IMR-90 (cell line): Measurements from ENCODE around the gene SPTBN5. TPM values are rescaled to one million over a fixed set of nuclear protein-coding genes. Genes with fewer than 3 reads are reported as not detected.

Source experiments
- ATAC-seq: fragments of 200-7000 bp; cut with Tn5 transposase; 2 replicates; pipeline ENCODE4 v1.9.1; 2020; ENCODE audit warnings: low read depth, mild to moderate bottlenecking, moderate library complexity
- BruUV-seq: library from RNA; stranded (reverse); fragments of 400-500 nt; replicated peaks from 2 replicates; lab custom pipeline; 2021; lab: Mats Ljungman, UMichigan
- CTCF ChIA-PET: fragments of 300-600 bp; formaldehyde crosslinking; extraction: SDS; loops from one replicate; lab custom pipeline; 2021; ENCODE audit warnings: antibody characterized with exemption; lab: Yijun Ruan, JAX
- POLR2A ChIA-PET: fragments of 300-600 bp; sonication (Branson Sonifier 250); formaldehyde crosslinking; loops from one replicate; lab custom pipeline; 2022; ENCODE audit warnings: antibody characterized with exemption; ENCODE audit not compliant: unreplicated experiment; lab: Charles Lee
- DNase-seq: peaks from one replicate; pipeline ENCODE4 v3.0.0; 2013
- H2AFZ ChIP-seq: replicated peaks from 2 replicates; pipeline ENCODE3; 2013; ENCODE audit warnings: low read length, mild to moderate bottlenecking; ENCODE audit not compliant: poor library complexity
- H2AK5ac ChIP-seq: 2 replicates; pipeline ENCODE4 v1.6.1; 2013; ENCODE audit warnings: low read depth, low read length, inconsistent platforms
- H2AK9ac ChIP-seq: replicated peaks from 2 replicates; pipeline ENCODE3; 2013; ENCODE audit warnings: mild to moderate bottlenecking, low read depth, low read length, moderate library complexity; ENCODE audit not compliant: poor library complexity
- H2BK120ac ChIP-seq: 2 replicates; pipeline ENCODE4 v1.6.1; 2013; ENCODE audit warnings: low read depth, low read length, inconsistent platforms
- H2BK15ac ChIP-seq: 3 replicates; pipeline ENCODE4 v1.6.1; 2013; ENCODE audit warnings: low read depth, low read length, inconsistent platforms
- H2BK20ac ChIP-seq: 2 replicates; pipeline ENCODE4 v1.6.1; 2013; ENCODE audit warnings: low read depth, mild to moderate bottlenecking, inconsistent platforms, low read length, moderate library complexity
- H2BK5ac ChIP-seq: 2 replicates; pipeline ENCODE4 v1.6.1; 2013; ENCODE audit warnings: mild to moderate bottlenecking, low read depth, low read length, inconsistent platforms; ENCODE audit not compliant: poor library complexity, severe bottlenecking
- H3K14ac ChIP-seq: replicated peaks from 2 replicates; pipeline ENCODE4 v1.6.1; 2013; ENCODE audit warnings: low read depth, low read length, inconsistent platforms
- H3K18ac ChIP-seq: 2 replicates; pipeline ENCODE4 v1.6.1; 2013; ENCODE audit warnings: low read depth, low read length, control low read depth
- H3K23ac ChIP-seq: 2 replicates; pipeline ENCODE4 v1.6.1; 2013; ENCODE audit warnings: low read depth, low read length, inconsistent platforms
- H3K27ac ChIP-seq: 2 replicates; pipeline ENCODE4 v1.5.1; 2013; ENCODE audit warnings: mild to moderate bottlenecking, control low read depth, low read length; ENCODE audit not compliant: insufficient read depth
- H3K27me3 ChIP-seq: 2 replicates; pipeline ENCODE4 v1.6.1; 2013; ENCODE audit warnings: low read length; ENCODE audit not compliant: control insufficient read depth, insufficient read depth
- H3K36me3 ChIP-seq: 2 replicates; pipeline ENCODE4 v1.6.1; 2013; ENCODE audit warnings: low read length, mixed read lengths; ENCODE audit not compliant: control insufficient read depth, insufficient read depth
- H3K4ac ChIP-seq: 2 replicates; pipeline ENCODE4 v1.6.1; 2013; ENCODE audit warnings: low read depth, low read length, inconsistent platforms
- H3K4me1 ChIP-seq: 2 replicates; pipeline ENCODE4 v1.6.1; 2013; ENCODE audit warnings: low read length, mixed read lengths; ENCODE audit not compliant: control insufficient read depth, insufficient read depth
- H3K4me2 ChIP-seq: 2 replicates; pipeline ENCODE4 v1.6.1; 2013; ENCODE audit warnings: low read depth, mild to moderate bottlenecking, control low read depth, low read length, moderate library complexity
- H3K4me3 ChIP-seq: 2 replicates; pipeline ENCODE4 v1.5.1; 2013; ENCODE audit warnings: low read depth, mild to moderate bottlenecking, control low read depth, low read length, moderate library complexity; ENCODE audit not compliant: insufficient read depth
- H3K56ac ChIP-seq: 2 replicates; pipeline ENCODE4 v1.6.1; 2013; ENCODE audit warnings: low read length, inconsistent platforms; ENCODE audit not compliant: insufficient read depth; ENCODE audit errors: extremely low read depth
- H3K79me1 ChIP-seq, 2 experiments: 2 replicates each; pipeline ENCODE4 v1.6.1; 2013; ENCODE audit warnings: low read length in 2 of 2, inconsistent platforms in 1 of 2, low read depth in 1 of 2
- H3K9ac ChIP-seq: 2 replicates; pipeline ENCODE4 v1.6.1; 2013; ENCODE audit warnings: low read depth, low read length, control low read depth
- H3K9me1 ChIP-seq: 2 replicates; pipeline ENCODE4 v1.6.1; 2013; ENCODE audit warnings: low read length, inconsistent platforms; ENCODE audit not compliant: insufficient read depth
- H3K9me3 ChIP-seq: 2 replicates; pipeline ENCODE4 v1.6.1; 2013; ENCODE audit warnings: low read length; ENCODE audit not compliant: control insufficient read depth, insufficient read depth
- H4K20me1 ChIP-seq: 2 replicates; pipeline ENCODE4 v1.6.1; 2013; ENCODE audit warnings: low read length, inconsistent platforms; ENCODE audit not compliant: insufficient read depth
- H4K5ac ChIP-seq: 2 replicates; pipeline ENCODE4 v1.6.1; 2013; ENCODE audit warnings: mild to moderate bottlenecking, low read depth, low read length, control low read depth
- H4K8ac ChIP-seq, 2 experiments: 2 replicates each; pipeline ENCODE4 v1.6.1; 2013; ENCODE audit warnings: low read depth in 2 of 2, low read length in 2 of 2, control low read depth in 1 of 2, inconsistent platforms in 1 of 2
- H4K91ac ChIP-seq: 2 replicates; pipeline ENCODE4 v1.6.1; 2013; ENCODE audit warnings: low read depth, low read length, inconsistent platforms; ENCODE audit not compliant: insufficient read depth
- BHLHE40 ChIP-seq: fragments of 150-350 bp; IDR thresholded peaks from 2 replicates; pipeline ENCODE4 v1.6.1; 2016; ENCODE audit warnings: mild to moderate bottlenecking, low read depth, low read length
- CEBPB ChIP-seq: IDR thresholded peaks from 2 replicates; pipeline ENCODE4 v1.6.1; 2012; ENCODE audit warnings: low read depth, low read length, improper control_type of control experiment
- CHD1 ChIP-seq: IDR thresholded peaks from 2 replicates; pipeline ENCODE4 v1.6.1; 2012; ENCODE audit warnings: low read depth, low read length, improper control_type of control experiment
- CTCF ChIP-seq: conservative IDR thresholded peaks from 2 replicates; pipeline ENCODE4 v1.5.1; 2012; ENCODE audit warnings: mild to moderate bottlenecking, low read depth, low read length, improper control_type of control experiment
- FOS ChIP-seq: fragments of 150-350 bp; IDR thresholded peaks from 2 replicates; pipeline ENCODE4 v1.6.1; 2016; ENCODE audit warnings: low read depth, low read length
- MAFK ChIP-seq: IDR thresholded peaks from 2 replicates; pipeline ENCODE4 v1.6.1; 2012; ENCODE audit warnings: low read depth, low read length, improper control_type of control experiment
- MAZ ChIP-seq: IDR thresholded peaks from 2 replicates; pipeline ENCODE4 v1.6.1; 2012; ENCODE audit warnings: low read depth, mild to moderate bottlenecking, low read length, improper control_type of control experiment, moderate library complexity, borderline replicate concordance
- MXI1 ChIP-seq: IDR thresholded peaks from 2 replicates; pipeline ENCODE4 v1.6.1; 2012; ENCODE audit warnings: low read depth, mild to moderate bottlenecking, low read length, moderate library complexity, borderline replicate concordance
- NFE2L2 ChIP-seq: fragments of 150-350 bp; IDR thresholded peaks from 2 replicates; pipeline ENCODE4 v1.6.1; 2016; ENCODE audit warnings: low read depth, mild to moderate bottlenecking, low read length
- POLR2A ChIP-seq: IDR thresholded peaks from 2 replicates; pipeline ENCODE4 v1.6.1; 2012; ENCODE audit warnings: mild to moderate bottlenecking, low read depth, low read length
- RAD21 ChIP-seq: IDR thresholded peaks from 2 replicates; pipeline ENCODE4 v1.6.1; 2012; ENCODE audit warnings: low read length, improper control_type of control experiment
- RCOR1 ChIP-seq: IDR thresholded peaks from 2 replicates; pipeline ENCODE4 v1.6.1; 2012; ENCODE audit warnings: mild to moderate bottlenecking, low read length, improper control_type of control experiment; ENCODE audit not compliant: insufficient replicate concordance
- RFX5 ChIP-seq: IDR thresholded peaks from 2 replicates; pipeline ENCODE4 v1.8.0; 2012; ENCODE audit warnings: low read depth, mild to moderate bottlenecking, low read length, moderate library complexity
- SMC3 ChIP-seq: fragments of 150-350 bp; IDR thresholded peaks from 2 replicates; pipeline ENCODE4 v1.6.1; 2016; ENCODE audit warnings: low read depth, mild to moderate bottlenecking, antibody characterized with exemption, low read length, moderate library complexity
- WGBS, 2 experiments: methylation state at CpG; one replicate each; pipeline versions ENCODE4 v1.1.5 to v1.1.7; 2013; ENCODE audit warnings: missing lambda C conversion rate in 2 of 2; ENCODE audit not compliant: insufficient read length in 1 of 2; ENCODE audit errors: extremely low coverage in 2 of 2; 5-methylcytosine and 5-hydroxymethylcytosine counted together
- dilution Hi-C: fragments of 300-500 bp; cut with HindIII; formaldehyde crosslinking; loops from one replicate; pipeline ENCODE4 v1.14.3; 2018; ENCODE audit warnings: low sequenced_read_pairs; ENCODE audit not compliant: unreplicated experiment
- in situ Hi-C: fragments of 300-500 bp; cut with MboI; formaldehyde crosslinking; loops from 3 replicates; pipeline ENCODE4 v1.14.3; 2019; ENCODE audit warnings: low sequenced_read_pairs, inconsistent platforms, mixed read lengths
- intact Hi-C: fragments of 100-400 bp; cut with micrococcal nuclease; formaldehyde crosslinking; loops from 2 replicates; pipeline ENCODE4 v1.10.0; 2022
- polyA plus RNA-seq, 3 experiments: library from polyadenylated mRNA; depleted of rRNA; stranded (reverse); fragments of >200 nt; gene quantifications; 2 replicates each; pipeline ENCODE4 v1.2.3, GENCODE V29; 2012; ENCODE audit warnings: low replicate concordance in 1 of 3
- total RNA-seq: library from RNA; depleted of rRNA; stranded (reverse); fragments of >200 nt; gene quantifications from 2 replicates; pipeline ENCODE4 v1.2.3, GENCODE V29; 2012
- TF ChIP-seq, protein P1 (sequence below): fragments of 150-350 bp; IDR thresholded peaks from 2 replicates; pipeline ENCODE4 v1.6.1; 2016; ENCODE audit warnings: low read depth, mild to moderate bottlenecking, low read length, moderate library complexity, borderline replicate concordance
- TF ChIP-seq, protein P2 (sequence below): fragments of 150-350 bp; IDR thresholded peaks from 2 replicates; pipeline ENCODE4 v1.6.1; 2017; ENCODE audit warnings: mild to moderate bottlenecking, antibody characterized with exemption, low read length, low read depth

SPTBN5 gene
- total and polyA plus RNA-seq, 2 of the 4 experiments (the other 2 are of a cell fraction): under 0.01 to 0.38 TPM

- ChIA-PET POLR2A (no interaction called here), CTCF (no interaction called here)
Measured at GRCh38 chr15:41844814-41845213, 49.0 kb downstream of the SPTBN5 start.

More at GRCh38 chr15:41844814-41845213, 49.0 kb downstream of the SPTBN5 start:
- no peak overlapping the region for H3K56ac ChIP-seq
- intact Hi-C loops (no loop called here), in situ Hi-C loops (no loop called here), dilution Hi-C loops (no loop called here)
- H3K23ac ChIP-seq: no peak overlapping the region
- H3K9me1 ChIP-seq: no peaks in the 10 kb centered on the region
- H2AFZ ChIP-seq: no peak overlapping the region
- H3K4me1 ChIP-seq: no peaks in the 10 kb centered on the region; the same call in 1 of the 2 replicates
- no peak overlapping the region for H2AK9ac ChIP-seq
- no peak overlapping the region for H3K14ac ChIP-seq
- no peak overlapping the region for H3K4ac ChIP-seq
- no peaks in the 10 kb centered on the region for H3K27me3 ChIP-seq
- H2BK120ac ChIP-seq: no peak overlapping the region
- no peaks in the 10 kb centered on the region for H3K79me1 ChIP-seq
- no peaks in the 10 kb centered on the region for H3K9me3 ChIP-seq
- no peak overlapping the region for H2AK5ac ChIP-seq
- H3K36me3 ChIP-seq: peaks cover 20% of the 10 kb centered on the region
- no peaks in the 10 kb centered on the region for H4K20me1 ChIP-seq
- H4K5ac ChIP-seq: no peak overlapping the region
- H4K8ac ChIP-seq: no peak overlapping the region
- no peak overlapping the region for H3K4me3 ChIP-seq
- no peak overlapping the region for H3K9ac ChIP-seq
- no TSS peak for BruUV-seq
- no peak overlapping the region for H3K27ac ChIP-seq
- H3K4me2 ChIP-seq: no peak overlapping the region
- no peak overlapping the region for H2BK15ac ChIP-seq
- no peak for ATAC-seq
- no peak overlapping the region for H3K18ac ChIP-seq
- no peak for DNase-seq
- whole genome bisulfite sequencing, 2 experiments: 75% methylated on average over 4 of the region's 12 CpGs; no CpG with 5 or more reads in 1 of the 2 experiments
- no peak overlapping the region for H2BK5ac ChIP-seq
- H4K91ac ChIP-seq: no peak overlapping the region
- TF ChIP-seq CHD1 (no peak), NFE2L2 (no peak), BHLHE40 (no peak), RFX5 (no peak), CEBPB (no peak), POLR2A (no peak), RCOR1 (no peak), MAFK (no peak), MXI1 (no peak), CTCF (no peak), SMC3 (no peak), RAD21 (no peak), FOS (no peak), MAZ (no peak)
- TF ChIP-seq, protein P1, sequence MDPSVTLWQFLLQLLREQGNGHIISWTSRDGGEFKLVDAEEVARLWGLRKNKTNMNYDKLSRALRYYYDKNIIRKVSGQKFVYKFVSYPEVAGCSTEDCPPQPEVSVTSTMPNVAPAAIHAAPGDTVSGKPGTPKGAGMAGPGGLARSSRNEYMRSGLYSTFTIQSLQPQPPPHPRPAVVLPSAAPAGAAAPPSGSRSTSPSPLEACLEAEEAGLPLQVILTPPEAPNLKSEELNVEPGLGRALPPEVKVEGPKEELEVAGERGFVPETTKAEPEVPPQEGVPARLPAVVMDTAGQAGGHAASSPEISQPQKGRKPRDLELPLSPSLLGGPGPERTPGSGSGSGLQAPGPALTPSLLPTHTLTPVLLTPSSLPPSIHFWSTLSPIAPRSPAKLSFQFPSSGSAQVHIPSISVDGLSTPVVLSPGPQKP: no peak
- TF ChIP-seq, protein P2, sequence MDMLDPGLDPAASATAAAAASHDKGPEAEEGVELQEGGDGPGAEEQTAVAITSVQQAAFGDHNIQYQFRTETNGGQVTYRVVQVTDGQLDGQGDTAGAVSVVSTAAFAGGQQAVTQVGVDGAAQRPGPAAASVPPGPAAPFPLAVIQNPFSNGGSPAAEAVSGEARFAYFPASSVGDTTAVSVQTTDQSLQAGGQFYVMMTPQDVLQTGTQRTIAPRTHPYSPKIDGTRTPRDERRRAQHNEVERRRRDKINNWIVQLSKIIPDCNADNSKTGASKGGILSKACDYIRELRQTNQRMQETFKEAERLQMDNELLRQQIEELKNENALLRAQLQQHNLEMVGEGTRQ: no peak
- no peak overlapping the region for H2BK20ac ChIP-seq
